Measurements from ENCODE around the gene CNOT3.

- no peak for TF ChIP-seq CTCF (IDR thresholded peaks at IDR 0.05)
- no peak for TF ChIP-seq POLR2A (IDR thresholded peaks at IDR 0.05)
These were observed 3.5 kb upstream of the CNOT3 start for GRCh38 chr19:54133957-54134590.

Data from adrenal gland (tissue), 5 donors.